H1 (cell line): Measurements from ENCODE around the gene ARHGEF38. TPM values are rescaled to one million over a fixed set of nuclear protein-coding genes. Genes with fewer than 3 reads are reported as not detected.

Experiments used
- polyA plus RNA-seq, 7 experiments: library from polyadenylated mRNA; depleted of rRNA in 3 of 7; stranded (reverse) in 5 of 7; unstranded in 2 of 7; fragments of >200 nt in 5 of 7; fragments of 200-250 nt in 2 of 7; gene quantifications; 1 replicate in 5 of 7; 2 replicates in 1 of 7; 4 replicates in 1 of 7; pipeline versions ENCODE4 v1.2.1 to v1.2.3, GENCODE V29; 2011 to 2013; ENCODE audit warnings: missing spikeins in 2 of 7, mixed read lengths in 2 of 7
- total RNA-seq: library from RNA; stranded (reverse); fragmentation: NEBNext Ultra II Directional; extraction: Animal tissue kit (Norgen Biotek cat#: 25700); gene quantifications from 2 replicates; pipeline ENCODE4 v1.2.1, GENCODE V29; 2021
- TF ChIP-seq, protein P1 (sequence below): IDR thresholded peaks from 2 replicates; pipeline ENCODE4 v1.6.1; 2012; ENCODE audit warnings: low read length, inconsistent platforms

ARHGEF38 gene
- total and polyA plus RNA-seq, 2 of the 8 experiments (the other 6 are each of a cell fraction or from before 2014, with no cell fraction given) = not detected

DNA sequence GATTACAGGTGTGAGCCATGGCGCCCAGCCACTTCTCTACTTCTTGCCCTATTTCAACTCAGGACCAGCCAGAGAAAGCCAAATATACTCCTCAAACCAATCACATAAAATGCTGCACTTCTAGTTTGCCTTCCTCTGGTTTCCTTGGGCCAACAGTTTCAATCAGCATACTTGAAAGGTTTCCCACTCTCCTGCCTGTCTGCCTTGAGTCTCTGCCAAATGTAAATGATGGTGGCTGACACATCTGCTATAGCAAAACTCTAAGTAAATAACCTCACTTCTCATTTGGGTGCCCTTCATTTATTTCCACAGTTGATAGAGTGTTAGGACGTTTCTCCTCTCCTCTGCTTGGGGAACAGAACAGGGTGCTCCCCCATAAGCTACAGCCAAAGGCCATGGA is 42.2 kb upstream of the ARHGEF38 start (continued):
- TF ChIP-seq, protein P1, sequence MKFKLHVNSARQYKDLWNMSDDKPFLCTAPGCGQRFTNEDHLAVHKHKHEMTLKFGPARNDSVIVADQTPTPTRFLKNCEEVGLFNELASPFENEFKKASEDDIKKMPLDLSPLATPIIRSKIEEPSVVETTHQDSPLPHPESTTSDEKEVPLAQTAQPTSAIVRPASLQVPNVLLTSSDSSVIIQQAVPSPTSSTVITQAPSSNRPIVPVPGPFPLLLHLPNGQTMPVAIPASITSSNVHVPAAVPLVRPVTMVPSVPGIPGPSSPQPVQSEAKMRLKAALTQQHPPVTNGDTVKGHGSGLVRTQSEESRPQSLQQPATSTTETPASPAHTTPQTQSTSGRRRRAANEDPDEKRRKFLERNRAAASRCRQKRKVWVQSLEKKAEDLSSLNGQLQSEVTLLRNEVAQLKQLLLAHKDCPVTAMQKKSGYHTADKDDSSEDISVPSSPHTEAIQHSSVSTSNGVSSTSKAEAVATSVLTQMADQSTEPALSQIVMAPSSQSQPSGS = no peak
